B cell (primary cell): ENCODE results near the gene NAT14.

Experiments used
- CTCF ChIP-seq: fragments of 200-600 bp; IDR thresholded peaks from one replicate; pipeline ENCODE4 v1.8.0; 2022; ENCODE audit warnings: antibody characterized with exemption, mild to moderate bottlenecking
- EZH2 ChIP-seq: IDR thresholded peaks from 2 replicates; pipeline ENCODE4 v1.6.1; 2012; ENCODE audit warnings: borderline replicate concordance, low read depth, mild to moderate bottlenecking, moderate library complexity, low read length; ENCODE audit not compliant: insufficient read depth, poor library complexity, severe bottlenecking

- TF ChIP-seq CTCF (no peak), EZH2 (no peak)
Measured at GRCh38 chr19:55477905-55478304, 7.1 kb upstream of the NAT14 start.
